A549 (cell line): ENCODE measurements around the gene WTAP. TPM values are rescaled to one million over a fixed set of nuclear protein-coding genes. Genes with fewer than 3 reads are reported as not detected.

Experiments used
- ATAC-seq, 2 experiments: fragments of 200-7000 bp in 1 of 2; fragments of >200 bp in 1 of 2; cut with Nextera tagmentation in 1 of 2; cut with Tn5 transposase in 1 of 2; 3 replicates each; pipeline versions ENCODE4 v1.8.0 to v1.9.1; 2018 to 2020; ENCODE audit warnings: mild to moderate bottlenecking in 1 of 2, moderate library complexity in 1 of 2
- CTCF ChIA-PET: fragments of 300-600 bp; sonication (Branson Sonifier 250); formaldehyde crosslinking; extraction: SDS; loops from one replicate; lab custom pipeline; 2021; ENCODE audit warnings: antibody characterized with exemption, inconsistent platforms; lab: Yijun Ruan, JAX
- POLR2A ChIA-PET: fragments of 350-600 bp; formaldehyde crosslinking; extraction: SDS; loops from one replicate; lab custom pipeline; 2021; ENCODE audit warnings: antibody characterized with exemption, inconsistent platforms; lab: Yijun Ruan, JAX
- DNase-seq, 2 experiments: peaks; one replicate each; pipeline versions ENCODE4 v3.0.0 to v3.0.0-alpha.2; 2011 to 2016; ENCODE audit warnings: low read depth in 1 of 2, low spot score in 1 of 2
- FAIRE-seq: peaks from 2 replicates; lab custom pipeline; 2011; peaks lifted over from hg19 to GRCh38; lab: Jason Lieb, UNC
- H3K27ac ChIP-seq, 2 experiments: fragments of >200 bp; sonication (Bioruptor Twin); formaldehyde crosslinking; 3 replicates each; pipeline ENCODE4 v1.5.1; 2016 to 2017
- H3K4me1 ChIP-seq: fragments of >200 bp; sonication (Bioruptor Twin); formaldehyde crosslinking; 3 replicates; pipeline ENCODE4 v1.6.1; 2016
- H3K4me2 ChIP-seq: fragments of >200 bp; sonication (Bioruptor Twin); formaldehyde crosslinking; 3 replicates; pipeline ENCODE4 v1.6.1; 2016
- H3K4me3 ChIP-seq: fragments of >200 bp; sonication (Bioruptor Twin); formaldehyde crosslinking; 3 replicates; pipeline ENCODE4 v1.5.1; 2016
- H3K9me3 ChIP-seq: fragments of >200 bp; sonication (Bioruptor Twin); formaldehyde crosslinking; 3 replicates; pipeline ENCODE4 v1.6.1; 2016
- BHLHE40 ChIP-seq: IDR thresholded peaks from 2 replicates; pipeline ENCODE4 v1.6.1; 2012; ENCODE audit warnings: low read depth, low read length, inconsistent platforms
- CBX2 ChIP-seq: fragments of 200-600 bp; sonication (generic); IDR thresholded peaks from 2 replicates; pipeline ENCODE4 v1.6.1; 2016; ENCODE audit warnings: low read depth, mild to moderate bottlenecking, borderline replicate concordance
- CHD2 ChIP-seq: fragments of 150-350 bp; IDR thresholded peaks from 2 replicates; pipeline ENCODE4 v1.6.1; 2014; ENCODE audit warnings: low read length; ENCODE audit not compliant: partially characterized antibody
- ESRRA ChIP-seq: fragments of 150-350 bp; IDR thresholded peaks from 2 replicates; pipeline ENCODE4 v1.6.1; 2014; ENCODE audit warnings: mild to moderate bottlenecking, low read length, borderline replicate concordance
- FOSL2 ChIP-seq, 2 experiments: fragments of 450-650 bp in 1 of 2; fragments of >200 bp in 1 of 2; sonication (Bioruptor Twin) in 1 of 2; formaldehyde crosslinking; IDR thresholded peaks; 2 replicates each; pipeline versions ENCODE4 v1.5.0 to v1.6.1; 2016 to 2020; ENCODE audit warnings: mild to moderate bottlenecking in 1 of 2, moderate library complexity in 1 of 2
- HDAC2 ChIP-seq: fragments of 200-600 bp; sonication (generic); IDR thresholded peaks from 2 replicates; pipeline ENCODE4 v1.6.1; 2016
- HOXA7 ChIP-seq: fragments of 250-450 bp; sonication (Bioruptor Pico); IDR thresholded peaks from 2 replicates; pipeline ENCODE4 v1.5.0; 2020; ENCODE audit warnings: mild to moderate bottlenecking, moderate library complexity
- JUN ChIP-seq, 2 experiments: fragments of >200 bp; sonication (Bioruptor Twin); formaldehyde crosslinking; IDR thresholded peaks; 2 replicates in 1 of 2; 3 replicates in 1 of 2; pipeline ENCODE4 v1.6.1; 2016 to 2017
- JUNB ChIP-seq: fragments of >200 bp; sonication (Bioruptor Twin); formaldehyde crosslinking; IDR thresholded peaks from 2 replicates; pipeline ENCODE4 v1.6.1; 2016
- MAZ ChIP-seq: fragments of 150-350 bp; IDR thresholded peaks from 2 replicates; pipeline ENCODE4 v1.6.1; 2014; ENCODE audit warnings: antibody characterized with exemption, low read depth, low read length, borderline replicate concordance
- MYC ChIP-seq: IDR thresholded peaks from 2 replicates; pipeline ENCODE4 v1.6.1; 2012; ENCODE audit warnings: mild to moderate bottlenecking, inconsistent platforms, low read length, improper control_type of control experiment, borderline replicate concordance
- NPAS2 ChIP-seq: fragments of 250-450 bp; sonication (Bioruptor Pico); IDR thresholded peaks from 2 replicates; pipeline ENCODE4 v1.8.0; 2022; ENCODE audit warnings: mild to moderate bottlenecking, moderate library complexity, borderline replicate concordance
- NR3C1 ChIP-seq: fragments of >200 bp; sonication (Bioruptor Twin); formaldehyde crosslinking; IDR thresholded peaks from 3 replicates; pipeline ENCODE4 v1.6.1; 2017
- POLR2A ChIP-seq: IDR thresholded peaks from 2 replicates; pipeline ENCODE4 v1.6.1; 2012; ENCODE audit warnings: mild to moderate bottlenecking, low read length
- RARB ChIP-seq: fragments of 250-450 bp; sonication (Bioruptor Pico); IDR thresholded peaks from 2 replicates; pipeline ENCODE4 v1.8.0; 2021; ENCODE audit warnings: mild to moderate bottlenecking, moderate library complexity
- RCOR1 ChIP-seq: fragments of 150-350 bp; IDR thresholded peaks from 2 replicates; pipeline ENCODE4 v1.6.1; 2014; ENCODE audit warnings: antibody characterized with exemption, low read length, low read depth
- RNF2 ChIP-seq: fragments of 200-600 bp; sonication (generic); IDR thresholded peaks from 2 replicates; pipeline ENCODE4 v1.6.1; 2016; ENCODE audit warnings: low read depth, mild to moderate bottlenecking, antibody characterized with exemption, moderate library complexity, borderline replicate concordance
- SMC3 ChIP-seq: fragments of >200 bp; sonication (Bioruptor Twin); formaldehyde crosslinking; IDR thresholded peaks from 3 replicates; pipeline ENCODE4 v1.6.1; 2018; ENCODE audit warnings: inconsistent platforms
- TP53 ChIP-seq: fragments of 250-450 bp; sonication (Bioruptor Pico); IDR thresholded peaks from 2 replicates; pipeline ENCODE4 v1.5.0; 2021; ENCODE audit warnings: mild to moderate bottlenecking, moderate library complexity
- ZC3H11A ChIP-seq: fragments of 450-650 bp; IDR thresholded peaks from 2 replicates; pipeline ENCODE4 v1.6.1; 2014; ENCODE audit warnings: antibody characterized with exemption, mild to moderate bottlenecking
- ZSCAN20 ChIP-seq: fragments of 250-450 bp; sonication (Bioruptor Pico); IDR thresholded peaks from 2 replicates; pipeline ENCODE4 v1.8.0; 2022; ENCODE audit warnings: mild to moderate bottlenecking, moderate library complexity
- WGBS: methylation state at CpG from one replicate; pipeline ENCODE4 v1.1.6; 2017; ENCODE audit errors: missing lambda C conversion rate; 5-methylcytosine and 5-hydroxymethylcytosine counted together
- polyA plus RNA-seq, 4 experiments: library from polyadenylated mRNA; depleted of rRNA in 3 of 4; stranded (reverse); fragments of >200 nt; fragmentation: RNase III in 1 of 4; extraction: RNeasy Plus Mini Kit Qiagen cat#74134 plus additional on column Dnase treatment in 1 of 4; gene quantifications; 2 replicates in 3 of 4; 3 replicates in 1 of 4; pipeline ENCODE4 v1.2.3, GENCODE V29; 2011 to 2017
- TF ChIP-seq, protein P1 (sequence below): fragments of >200 bp; sonication (Bioruptor Twin); formaldehyde crosslinking; IDR thresholded peaks from 3 replicates; pipeline ENCODE4 v1.6.1; 2016
- TF ChIP-seq, protein P2 (sequence below): fragments of >200 bp; sonication (Bioruptor Twin); formaldehyde crosslinking; IDR thresholded peaks from 2 replicates; pipeline ENCODE4 v1.6.1; 2016
- TF ChIP-seq, protein P3 (sequence below): fragments of 200-600 bp; sonication (generic); IDR thresholded peaks from 2 replicates; pipeline ENCODE4 v1.6.1; 2016; ENCODE audit warnings: antibody characterized with exemption, mild to moderate bottlenecking, moderate library complexity

Gene WTAP
- polyA plus RNA-seq, 2 of the 4 experiments (the other 2 are of a cell fraction) = 42.4 to 53.2 TPM

DNA sequence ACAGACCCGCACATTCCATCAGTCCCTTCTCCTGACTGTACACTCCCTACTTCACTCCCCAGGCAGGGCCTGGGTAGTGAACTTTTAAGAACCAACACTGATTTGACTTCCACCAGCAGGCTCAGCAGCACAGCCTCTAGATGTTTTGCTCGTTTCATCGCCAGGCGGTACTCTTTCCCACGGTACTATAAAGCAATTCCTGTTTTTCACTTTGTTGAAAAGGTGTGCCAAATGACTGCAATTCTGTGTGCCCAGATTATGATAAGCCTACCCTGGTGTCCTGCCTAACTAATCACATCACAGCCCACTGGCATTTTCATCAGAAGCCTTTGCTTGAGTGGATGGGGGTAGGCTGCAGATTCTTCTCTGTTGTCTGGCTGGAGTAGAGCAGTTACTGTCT is 12.9 kb upstream of the WTAP start:
- POLR2A ChIA-PET = no interaction called here
- H3K27ac ChIP-seq = no peak overlapping the region
- H3K9me3 ChIP-seq = no peaks in the 10 kb centered on the region
- ATAC-seq (no peak), DNase-seq (no peak), FAIRE-seq (no peak)
- H3K4me2 ChIP-seq = no peak overlapping the region
- H3K4me3 ChIP-seq = no peak overlapping the region
- 95% methylated on average over 5 of the region's 5 CpGs for WGBS
- CTCF ChIA-PET = interaction anchor here (1.6 kb wide), 1 partner anchor 18 kb away, joined by 4 read pairs; no protein-coding TSS in a partner anchor
- peaks cover 22% of the 10 kb centered on the region for H3K4me1 ChIP-seq
- no peak for TF ChIP-seq NPAS2 (CRISPR knock-in tag)
- TF ChIP-seq BHLHE40 = no peak
- TF ChIP-seq MAZ = no peak
- TF ChIP-seq ZSCAN20 (CRISPR knock-in tag) = no peak
- no peak for TF ChIP-seq HOXA7 (CRISPR knock-in tag)
- TF ChIP-seq FOSL2 (IDR thresholded peaks at IDR 0.05) = no peak
- no peak for TF ChIP-seq FOSL2 (CRISPR knock-in tag; IDR thresholded peaks at IDR 0.05)
- no peak for TF ChIP-seq HDAC2
- TF ChIP-seq, protein P1, sequence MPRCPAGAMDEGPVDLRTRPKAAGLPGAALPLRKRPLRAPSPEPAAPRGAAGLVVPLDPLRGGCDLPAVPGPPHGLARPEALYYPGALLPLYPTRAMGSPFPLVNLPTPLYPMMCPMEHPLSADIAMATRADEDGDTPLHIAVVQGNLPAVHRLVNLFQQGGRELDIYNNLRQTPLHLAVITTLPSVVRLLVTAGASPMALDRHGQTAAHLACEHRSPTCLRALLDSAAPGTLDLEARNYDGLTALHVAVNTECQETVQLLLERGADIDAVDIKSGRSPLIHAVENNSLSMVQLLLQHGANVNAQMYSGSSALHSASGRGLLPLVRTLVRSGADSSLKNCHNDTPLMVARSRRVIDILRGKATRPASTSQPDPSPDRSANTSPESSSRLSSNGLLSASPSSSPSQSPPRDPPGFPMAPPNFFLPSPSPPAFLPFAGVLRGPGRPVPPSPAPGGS = no peak
- TF ChIP-seq SMC3 = no peak
- TF ChIP-seq, protein P2, sequence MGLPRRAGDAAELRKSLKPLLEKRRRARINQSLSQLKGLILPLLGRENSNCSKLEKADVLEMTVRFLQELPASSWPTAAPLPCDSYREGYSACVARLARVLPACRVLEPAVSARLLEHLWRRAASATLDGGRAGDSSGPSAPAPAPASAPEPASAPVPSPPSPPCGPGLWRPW = no peak

DNA sequence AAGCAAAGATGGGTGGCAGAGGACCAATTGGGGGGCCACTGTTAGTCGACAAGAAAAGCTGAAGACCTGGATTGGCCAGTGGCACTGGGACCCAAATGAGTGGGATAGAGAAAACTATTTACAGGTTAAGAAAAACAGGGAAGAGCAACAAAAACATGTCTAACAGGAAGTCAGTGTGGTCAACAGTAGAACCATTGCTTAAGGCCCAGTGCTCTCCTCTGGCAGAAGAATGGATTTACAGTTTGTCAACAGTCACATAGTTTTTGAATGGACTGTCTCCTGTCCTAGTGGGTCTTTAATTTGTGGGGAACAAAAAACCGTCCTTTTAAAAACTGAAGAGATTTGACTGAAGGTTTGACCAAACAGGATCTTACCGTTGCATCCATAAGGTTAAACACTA is 12.1 kb upstream of the WTAP start:
- TF ChIP-seq, protein P2 = no peak
- TF ChIP-seq ZC3H11A (no peak), NPAS2 (CRISPR knock-in tag) (no peak), CBX2 (no peak), ESRRA (no peak), RNF2 (no peak), RCOR1 (no peak), ZSCAN20 (CRISPR knock-in tag) (no peak), TP53 (CRISPR knock-in tag) (no peak), RARB (CRISPR knock-in tag) (no peak), CHD2 (no peak), POLR2A (no peak), JUN (IDR thresholded peaks at IDR 0.05) (no peak), MYC (no peak), NR3C1 (no peak), JUNB (no peak)
- TF ChIP-seq, protein P3, sequence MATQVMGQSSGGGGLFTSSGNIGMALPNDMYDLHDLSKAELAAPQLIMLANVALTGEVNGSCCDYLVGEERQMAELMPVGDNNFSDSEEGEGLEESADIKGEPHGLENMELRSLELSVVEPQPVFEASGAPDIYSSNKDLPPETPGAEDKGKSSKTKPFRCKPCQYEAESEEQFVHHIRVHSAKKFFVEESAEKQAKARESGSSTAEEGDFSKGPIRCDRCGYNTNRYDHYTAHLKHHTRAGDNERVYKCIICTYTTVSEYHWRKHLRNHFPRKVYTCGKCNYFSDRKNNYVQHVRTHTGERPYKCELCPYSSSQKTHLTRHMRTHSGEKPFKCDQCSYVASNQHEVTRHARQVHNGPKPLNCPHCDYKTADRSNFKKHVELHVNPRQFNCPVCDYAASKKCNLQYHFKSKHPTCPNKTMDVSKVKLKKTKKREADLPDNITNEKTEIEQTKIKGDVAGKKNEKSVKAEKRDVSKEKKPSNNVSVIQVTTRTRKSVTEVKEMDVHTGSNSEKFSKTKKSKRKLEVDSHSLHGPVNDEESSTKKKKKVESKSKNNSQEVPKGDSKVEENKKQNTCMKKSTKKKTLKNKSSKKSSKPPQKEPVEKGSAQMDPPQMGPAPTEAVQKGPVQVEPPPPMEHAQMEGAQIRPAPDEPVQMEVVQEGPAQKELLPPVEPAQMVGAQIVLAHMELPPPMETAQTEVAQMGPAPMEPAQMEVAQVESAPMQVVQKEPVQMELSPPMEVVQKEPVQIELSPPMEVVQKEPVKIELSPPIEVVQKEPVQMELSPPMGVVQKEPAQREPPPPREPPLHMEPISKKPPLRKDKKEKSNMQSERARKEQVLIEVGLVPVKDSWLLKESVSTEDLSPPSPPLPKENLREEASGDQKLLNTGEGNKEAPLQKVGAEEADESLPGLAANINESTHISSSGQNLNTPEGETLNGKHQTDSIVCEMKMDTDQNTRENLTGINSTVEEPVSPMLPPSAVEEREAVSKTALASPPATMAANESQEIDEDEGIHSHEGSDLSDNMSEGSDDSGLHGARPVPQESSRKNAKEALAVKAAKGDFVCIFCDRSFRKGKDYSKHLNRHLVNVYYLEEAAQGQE = no peak
- TF ChIP-seq, protein P1 = no peak
- TF ChIP-seq, all 56 proteins: peak for 0
- Histone ChIP-seq H3K4me1 (peaks cover 22% of the 10 kb centered on the region), H3K4me2 (no peak overlapping the region), H3K27ac (peak overlapping the region in 1 of 2 experiments; percentile 85; a peak in 2 of 6 replicates), H3K4me3 (no peak overlapping the region), H3K9me3 (no peaks in the 10 kb centered on the region)
- FAIRE-seq (no peak), ATAC-seq (no peak), DNase-seq (no peak)
- CTCF ChIA-PET = no interaction called here
- whole genome bisulfite sequencing = 90% methylated on average over 3 of the region's 3 CpGs
- POLR2A ChIA-PET = no interaction called here
